Measurements from ENCODE around the gene SLC39A11.
"Not testable (repeated sequence)": the region's sequence is repeated elsewhere in the genome, so short reads cannot be mapped to it uniquely, and the experiment has no call there.

Gene SLC39A11

GRCh38 chr17:73060721-73061120 is 31.8 kb downstream of the SLC39A11 start:
- ATAC-seq: no peak
- no peak for TF ChIP-seq ZNF70 (CRISPR knock-in tag; IDR thresholded peaks at IDR 0.05)
- no peak for TF ChIP-seq ZC3H10 (CRISPR knock-in tag; IDR thresholded peaks at IDR 0.05)
- TF ChIP-seq, protein P1, sequence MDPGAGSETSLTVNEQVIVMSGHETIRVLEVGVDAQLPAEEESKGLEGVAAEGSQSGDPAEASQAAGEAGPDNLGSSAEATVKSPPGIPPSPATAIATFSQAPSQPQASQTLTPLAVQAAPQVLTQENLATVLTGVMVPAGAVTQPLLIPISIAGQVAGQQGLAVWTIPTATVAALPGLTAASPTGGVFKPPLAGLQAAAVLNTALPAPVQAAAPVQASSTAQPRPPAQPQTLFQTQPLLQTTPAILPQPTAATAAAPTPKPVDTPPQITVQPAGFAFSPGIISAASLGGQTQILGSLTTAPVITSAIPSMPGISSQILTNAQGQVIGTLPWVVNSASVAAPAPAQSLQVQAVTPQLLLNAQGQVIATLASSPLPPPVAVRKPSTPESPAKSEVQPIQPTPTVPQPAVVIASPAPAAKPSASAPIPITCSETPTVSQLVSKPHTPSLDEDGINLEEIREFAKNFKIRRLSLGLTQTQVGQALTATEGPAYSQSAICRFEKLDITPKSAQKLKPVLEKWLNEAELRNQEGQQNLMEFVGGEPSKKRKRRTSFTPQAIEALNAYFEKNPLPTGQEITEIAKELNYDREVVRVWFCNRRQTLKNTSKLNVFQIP (CRISPR knock-in tag; IDR thresholded peaks at IDR 0.05; ENCODE audit: borderline replicate concordance, low read depth): no peak
- TF ChIP-seq ISL1 (CRISPR knock-in tag; IDR thresholded peaks at IDR 0.05): no peak
- no peak for TF ChIP-seq TCF4 (CRISPR knock-in tag; IDR thresholded peaks at IDR 0.05; ENCODE audit: borderline replicate concordance)
- no peak for TF ChIP-seq SNAI2 (CRISPR knock-in tag; IDR thresholded peaks at IDR 0.05)
- no peak for TF ChIP-seq TOX (CRISPR knock-in tag; IDR thresholded peaks at IDR 0.05; ENCODE audit: borderline replicate concordance)
- TF ChIP-seq ARNTL (CRISPR knock-in tag; IDR thresholded peaks at IDR 0.05; ENCODE audit: borderline replicate concordance, low read depth): no peak
- TF ChIP-seq CSRNP3 (CRISPR knock-in tag; IDR thresholded peaks at IDR 0.05): no peak
- TF ChIP-seq BACH2 (CRISPR knock-in tag; IDR thresholded peaks at IDR 0.05; ENCODE audit: borderline replicate concordance): no peak
- TF ChIP-seq, protein P2, sequence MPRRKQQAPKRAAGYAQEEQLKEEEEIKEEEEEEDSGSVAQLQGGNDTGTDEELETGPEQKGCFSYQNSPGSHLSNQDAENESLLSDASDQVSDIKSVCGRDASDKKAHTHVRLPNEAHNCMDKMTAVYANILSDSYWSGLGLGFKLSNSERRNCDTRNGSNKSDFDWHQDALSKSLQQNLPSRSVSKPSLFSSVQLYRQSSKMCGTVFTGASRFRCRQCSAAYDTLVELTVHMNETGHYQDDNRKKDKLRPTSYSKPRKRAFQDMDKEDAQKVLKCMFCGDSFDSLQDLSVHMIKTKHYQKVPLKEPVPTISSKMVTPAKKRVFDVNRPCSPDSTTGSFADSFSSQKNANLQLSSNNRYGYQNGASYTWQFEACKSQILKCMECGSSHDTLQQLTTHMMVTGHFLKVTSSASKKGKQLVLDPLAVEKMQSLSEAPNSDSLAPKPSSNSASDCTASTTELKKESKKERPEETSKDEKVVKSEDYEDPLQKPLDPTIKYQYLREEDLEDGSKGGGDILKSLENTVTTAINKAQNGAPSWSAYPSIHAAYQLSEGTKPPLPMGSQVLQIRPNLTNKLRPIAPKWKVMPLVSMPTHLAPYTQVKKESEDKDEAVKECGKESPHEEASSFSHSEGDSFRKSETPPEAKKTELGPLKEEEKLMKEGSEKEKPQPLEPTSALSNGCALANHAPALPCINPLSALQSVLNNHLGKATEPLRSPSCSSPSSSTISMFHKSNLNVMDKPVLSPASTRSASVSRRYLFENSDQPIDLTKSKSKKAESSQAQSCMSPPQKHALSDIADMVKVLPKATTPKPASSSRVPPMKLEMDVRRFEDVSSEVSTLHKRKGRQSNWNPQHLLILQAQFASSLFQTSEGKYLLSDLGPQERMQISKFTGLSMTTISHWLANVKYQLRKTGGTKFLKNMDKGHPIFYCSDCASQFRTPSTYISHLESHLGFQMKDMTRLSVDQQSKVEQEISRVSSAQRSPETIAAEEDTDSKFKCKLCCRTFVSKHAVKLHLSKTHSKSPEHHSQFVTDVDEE (CRISPR knock-in tag; IDR thresholded peaks at IDR 0.05): no peak
- TF ChIP-seq ESRRG (CRISPR knock-in tag; IDR thresholded peaks at IDR 0.05): no peak
- TF ChIP-seq ZNF8 (CRISPR knock-in tag; IDR thresholded peaks at IDR 0.05): no peak
- TF ChIP-seq CSDC2 (CRISPR knock-in tag; IDR thresholded peaks at IDR 0.05): no peak
- TF ChIP-seq ZNF565 (CRISPR knock-in tag; conservative IDR thresholded peaks at IDR 0.05; ENCODE audit: low read depth): no peak

- not testable (repeated sequence) for ATAC-seq
Observed at GRCh38 chr17:73059713-73060112, 32.8 kb downstream of the SLC39A11 start.

- no peak for ATAC-seq
- TF ChIP-seq, protein P3, sequence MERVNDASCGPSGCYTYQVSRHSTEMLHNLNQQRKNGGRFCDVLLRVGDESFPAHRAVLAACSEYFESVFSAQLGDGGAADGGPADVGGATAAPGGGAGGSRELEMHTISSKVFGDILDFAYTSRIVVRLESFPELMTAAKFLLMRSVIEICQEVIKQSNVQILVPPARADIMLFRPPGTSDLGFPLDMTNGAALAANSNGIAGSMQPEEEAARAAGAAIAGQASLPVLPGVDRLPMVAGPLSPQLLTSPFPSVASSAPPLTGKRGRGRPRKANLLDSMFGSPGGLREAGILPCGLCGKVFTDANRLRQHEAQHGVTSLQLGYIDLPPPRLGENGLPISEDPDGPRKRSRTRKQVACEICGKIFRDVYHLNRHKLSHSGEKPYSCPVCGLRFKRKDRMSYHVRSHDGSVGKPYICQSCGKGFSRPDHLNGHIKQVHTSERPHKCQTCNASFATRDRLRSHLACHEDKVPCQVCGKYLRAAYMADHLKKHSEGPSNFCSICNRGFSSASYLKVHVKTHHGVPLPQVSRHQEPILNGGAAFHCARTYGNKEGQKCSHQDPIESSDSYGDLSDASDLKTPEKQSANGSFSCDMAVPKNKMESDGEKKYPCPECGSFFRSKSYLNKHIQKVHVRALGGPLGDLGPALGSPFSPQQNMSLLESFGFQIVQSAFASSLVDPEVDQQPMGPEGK (CRISPR knock-in tag; IDR thresholded peaks at IDR 0.05; ENCODE audit: borderline replicate concordance): no peak
- TF ChIP-seq CSRNP3 (CRISPR knock-in tag; IDR thresholded peaks at IDR 0.05): no peak
- TF ChIP-seq ZNF70 (CRISPR knock-in tag; IDR thresholded peaks at IDR 0.05): no peak
- TF ChIP-seq, protein P2 (CRISPR knock-in tag; IDR thresholded peaks at IDR 0.05): no peak
- TF ChIP-seq RARB (CRISPR knock-in tag; IDR thresholded peaks at IDR 0.05): no peak
- no peak for TF ChIP-seq SNAI2 (CRISPR knock-in tag; IDR thresholded peaks at IDR 0.05)
- no peak for TF ChIP-seq ZFP3 (CRISPR knock-in tag; IDR thresholded peaks at IDR 0.05)
- TF ChIP-seq ISL1 (CRISPR knock-in tag; IDR thresholded peaks at IDR 0.05): no peak
- TF ChIP-seq, protein P4, sequence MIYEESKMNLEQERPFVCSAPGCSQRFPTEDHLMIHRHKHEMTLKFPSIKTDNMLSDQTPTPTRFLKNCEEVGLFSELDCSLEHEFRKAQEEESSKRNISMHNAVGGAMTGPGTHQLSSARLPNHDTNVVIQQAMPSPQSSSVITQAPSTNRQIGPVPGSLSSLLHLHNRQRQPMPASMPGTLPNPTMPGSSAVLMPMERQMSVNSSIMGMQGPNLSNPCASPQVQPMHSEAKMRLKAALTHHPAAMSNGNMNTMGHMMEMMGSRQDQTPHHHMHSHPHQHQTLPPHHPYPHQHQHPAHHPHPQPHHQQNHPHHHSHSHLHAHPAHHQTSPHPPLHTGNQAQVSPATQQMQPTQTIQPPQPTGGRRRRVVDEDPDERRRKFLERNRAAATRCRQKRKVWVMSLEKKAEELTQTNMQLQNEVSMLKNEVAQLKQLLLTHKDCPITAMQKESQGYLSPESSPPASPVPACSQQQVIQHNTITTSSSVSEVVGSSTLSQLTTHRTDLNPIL (CRISPR knock-in tag; IDR thresholded peaks at IDR 0.05; ENCODE audit: low read depth): no peak
Observed at GRCh38 chr17:73058022-73058421, 34.5 kb downstream of the SLC39A11 start.

Data from SK-N-SH treated with all-trans-retinoic acid at 6 μM for 48 hours (cell line).